Karpas-422 (cell line): Measurements from ENCODE around the gene PDZD8. TPM values are rescaled to one million over a fixed set of nuclear protein-coding genes. Genes with fewer than 3 reads are reported as not detected.
"Not testable (repeated sequence)": the region's sequence is repeated elsewhere in the genome, so short reads cannot be mapped to it uniquely, and the experiment has no call there.

Experiments used
- DNase-seq: peaks from one replicate; pipeline ENCODE4 v3.0.0-alpha.2; 2015
- H2AFZ ChIP-seq: fragments of 200-600 bp; sonication (generic); 2 replicates; pipeline ENCODE4 v1.6.1; 2014; ENCODE audit warnings: antibody characterized with exemption, low read length, mixed read lengths
- H3K27ac ChIP-seq: fragments of 200-600 bp; sonication (generic); 2 replicates; pipeline ENCODE4 v1.5.1; 2014; ENCODE audit warnings: mild to moderate bottlenecking, low read length, moderate library complexity
- H3K27me3 ChIP-seq: fragments of 200-600 bp; sonication (generic); 2 replicates; pipeline ENCODE4 v1.6.1; 2014; ENCODE audit warnings: low read length, mixed read lengths
- H3K36me3 ChIP-seq: fragments of 200-600 bp; sonication (generic); 2 replicates; pipeline ENCODE4 v1.6.1; 2014; ENCODE audit warnings: low read length, mixed read lengths; ENCODE audit not compliant: insufficient read depth
- H3K4me1 ChIP-seq: fragments of 200-600 bp; sonication (generic); 2 replicates; pipeline ENCODE4 v1.6.1; 2014; ENCODE audit warnings: mild to moderate bottlenecking, low read length, mixed read lengths
- H3K4me2 ChIP-seq: fragments of 200-600 bp; sonication (generic); 2 replicates; pipeline ENCODE4 v1.6.1; 2014; ENCODE audit warnings: low read length, low read depth, mild to moderate bottlenecking; ENCODE audit not compliant: poor library complexity, severe bottlenecking
- H3K4me3 ChIP-seq: fragments of 200-600 bp; sonication (generic); 2 replicates; pipeline ENCODE4 v1.5.1; 2014; ENCODE audit warnings: mild to moderate bottlenecking, antibody characterized with exemption, low read length, mixed read lengths
- H3K79me2 ChIP-seq: fragments of 200-600 bp; sonication (generic); 2 replicates; pipeline ENCODE4 v1.6.1; 2014; ENCODE audit warnings: mild to moderate bottlenecking, low read length, mixed read lengths
- H3K9ac ChIP-seq: fragments of 200-600 bp; sonication (generic); 2 replicates; pipeline ENCODE4 v1.6.0; 2014; ENCODE audit warnings: low read length
- H3K9me2 ChIP-seq: fragments of 200-600 bp; sonication (generic), shearing (Covaris generic); replicated peaks from 2 replicates; pipeline ENCODE4 v1.6.0; 2014; ENCODE audit warnings: mild to moderate bottlenecking, low read length, moderate library complexity; ENCODE audit not compliant: insufficient read depth
- H3K9me3 ChIP-seq: fragments of 300-700, 200-600 bp; sonication (generic); 2 replicates; pipeline ENCODE4 v1.6.1; 2014; ENCODE audit warnings: low read length, mixed read lengths
- H4K20me1 ChIP-seq: fragments of 200-600 bp; sonication (generic); 2 replicates; pipeline ENCODE4 v1.6.1; 2014; ENCODE audit warnings: mild to moderate bottlenecking, antibody characterized with exemption, low read length, low read depth; ENCODE audit not compliant: insufficient read depth
- total RNA-seq: library from RNA; depleted of rRNA; stranded (reverse); fragments of >200 nt; shearing (Covaris generic); gene quantifications from 2 replicates; pipeline ENCODE4 v1.2.3, GENCODE V29; 2014; ENCODE audit warnings: low replicate concordance

Gene PDZD8
- total RNA-seq, 1 experiment from 2014 or later, result 15.7 TPM

- no peaks in the 10 kb centered on the region for H3K36me3 ChIP-seq
- H3K79me2 ChIP-seq, result no peaks in the 10 kb centered on the region
- H3K4me1 ChIP-seq, result peaks cover 17% of the 10 kb centered on the region
- peaks cover 20% of the 10 kb centered on the region for H4K20me1 ChIP-seq
- H3K27ac ChIP-seq, result no peak overlapping the region
- H3K27me3 ChIP-seq, result no peaks in the 10 kb centered on the region
- no peak for DNase-seq
- no peaks in the 10 kb centered on the region for H3K9me2 ChIP-seq
- no peak overlapping the region for H3K4me2 ChIP-seq
- no peak overlapping the region for H3K4me3 ChIP-seq
- H2AFZ ChIP-seq, result no peak overlapping the region
- H3K9me3 ChIP-seq, result no peaks in the 10 kb centered on the region
- H3K9ac ChIP-seq, result no peak overlapping the region
Observed at GRCh38 chr10:117313641-117314040, 61.6 kb downstream of the PDZD8 start.

- DNase-seq, result no peak
- peaks cover 29% of the 10 kb centered on the region for H4K20me1 ChIP-seq
- peaks cover 24% of the 10 kb centered on the region for H3K4me1 ChIP-seq
- H2AFZ ChIP-seq, result no peak overlapping the region
- H3K9ac ChIP-seq, result no peak overlapping the region
- H3K4me3 ChIP-seq, result no peak overlapping the region
- no peaks in the 10 kb centered on the region for H3K36me3 ChIP-seq
- no peak overlapping the region for H3K4me2 ChIP-seq
- H3K9me3 ChIP-seq, result no peaks in the 10 kb centered on the region
- H3K27ac ChIP-seq, result no peak overlapping the region
- no peaks in the 10 kb centered on the region for H3K79me2 ChIP-seq
- H3K9me2 ChIP-seq, result no peaks in the 10 kb centered on the region
- H3K27me3 ChIP-seq, result no peaks in the 10 kb centered on the region
Observed at GRCh38 chr10:117312430-117312829, 62.8 kb downstream of the PDZD8 start.

GRCh38 chr10:117311261-117311660, 64.0 kb downstream of the PDZD8 start:
- no peak for DNase-seq
- no peaks in the 10 kb centered on the region for H3K9me2 ChIP-seq
- H3K4me2 ChIP-seq, result no peak overlapping the region
- H3K36me3 ChIP-seq, result no peaks in the 10 kb centered on the region
- no peaks in the 10 kb centered on the region for H3K27me3 ChIP-seq
- H3K4me1 ChIP-seq, result peaks cover 24% of the 10 kb centered on the region
- no peak overlapping the region for H2AFZ ChIP-seq
- H4K20me1 ChIP-seq, result peaks cover 26% of the 10 kb centered on the region
- no peak overlapping the region for H3K4me3 ChIP-seq
- H3K79me2 ChIP-seq, result no peaks in the 10 kb centered on the region
- H3K9ac ChIP-seq, result no peak overlapping the region
- H3K9me3 ChIP-seq, result no peaks in the 10 kb centered on the region
- H3K27ac ChIP-seq, result no peak overlapping the region

GRCh38 chr10:117306674-117307073, 68.6 kb downstream of the PDZD8 start:
- Histone ChIP-seq H3K4me3 (no peak overlapping the region), H3K9ac (no peak overlapping the region), H4K20me1 (peaks cover 20% of the 10 kb centered on the region), H3K27me3 (no peaks in the 10 kb centered on the region), H3K27ac (no peak overlapping the region), H3K9me3 (no peaks in the 10 kb centered on the region), H3K4me1 (peaks cover 24% of the 10 kb centered on the region), H3K9me2 (0 out of 2 replicates have a peak, but pooled peaks cover 4% of the 10 kb centered on the region), H3K79me2 (no peaks in the 10 kb centered on the region), H3K36me3 (no peaks in the 10 kb centered on the region; the same call in 1 of the 2 replicates), H2AFZ (no peak overlapping the region), H3K4me2 (no peak overlapping the region)
- DNase-seq, result no peak

GRCh38 chr10:117303451-117303850, 71.8 kb downstream of the PDZD8 start:
- H3K79me2 ChIP-seq, H3K9ac ChIP-seq, H3K36me3 ChIP-seq, DNase-seq, H3K9me3 ChIP-seq, H3K4me1 ChIP-seq, H3K9me2 ChIP-seq, H3K27me3 ChIP-seq, H2AFZ ChIP-seq, H3K27ac ChIP-seq, H3K4me2 ChIP-seq, H4K20me1 ChIP-seq, H3K4me3 ChIP-seq: not testable (repeated sequence)

- H3K4me3 ChIP-seq, result no peak overlapping the region
- no peak overlapping the region for H3K27ac ChIP-seq
Observed at GRCh38 chr10:117300671-117301070, 74.6 kb downstream of the PDZD8 start.

GRCh38 chr10:117299435-117299834, 75.8 kb downstream of the PDZD8 start:
- H3K9me3 ChIP-seq, result no peaks in the 10 kb centered on the region
- H3K4me2 ChIP-seq, result no peak overlapping the region
- DNase-seq, result no peak
- H3K9me2 ChIP-seq, result no peaks in the 10 kb centered on the region
- no peak overlapping the region for H2AFZ ChIP-seq
- H3K4me3 ChIP-seq, result no peak overlapping the region
- no peaks in the 10 kb centered on the region for H3K27me3 ChIP-seq
- peaks cover 4% of the 10 kb centered on the region; the same call in 1 of the 2 replicates for H3K4me1 ChIP-seq
- H3K27ac ChIP-seq, result no peak overlapping the region
- H4K20me1 ChIP-seq, result peaks cover 5% of the 10 kb centered on the region
- H3K79me2 ChIP-seq, result 0 out of 2 replicates have a peak, but pooled peaks cover 2% of the 10 kb centered on the region
- H3K36me3 ChIP-seq, result no peaks in the 10 kb centered on the region
- no peak overlapping the region for H3K9ac ChIP-seq

More at GRCh38 chr10:117300671-117301070, 74.6 kb downstream of the PDZD8 start:
- no peak overlapping the region for H3K9ac ChIP-seq
- peaks cover 5% of the 10 kb centered on the region; the same call in 1 of the 2 replicates for H4K20me1 ChIP-seq
- H3K9me2 ChIP-seq, result no peaks in the 10 kb centered on the region
- no peak overlapping the region for H3K4me2 ChIP-seq
- no peak for DNase-seq
- no peaks in the 10 kb centered on the region for H3K27me3 ChIP-seq
- H3K79me2 ChIP-seq, result 0 out of 2 replicates have a peak, but pooled peaks cover 2% of the 10 kb centered on the region
- peaks cover 4% of the 10 kb centered on the region; the same call in 1 of the 2 replicates for H3K4me1 ChIP-seq
- H3K36me3 ChIP-seq, result no peaks in the 10 kb centered on the region; the same call in 1 of the 2 replicates
- no peaks in the 10 kb centered on the region for H3K9me3 ChIP-seq
- H2AFZ ChIP-seq, result no peak overlapping the region

- DNase-seq, result no peak
- Histone ChIP-seq H3K9me3 (no peaks in the 10 kb centered on the region), H3K79me2 (0 out of 2 replicates have a peak, but pooled peaks cover 2% of the 10 kb centered on the region)
Observed at GRCh38 chr10:117298219-117298618, 77.0 kb downstream of the PDZD8 start.

More at GRCh38 chr10:117298219-117298618, 77.0 kb downstream of the PDZD8 start:
- Histone ChIP-seq H3K4me1 (peaks cover 4% of the 10 kb centered on the region; the same call in 1 of the 2 replicates), H3K36me3 (no peaks in the 10 kb centered on the region), H3K9ac (no peak overlapping the region), H3K27me3 (no peaks in the 10 kb centered on the region), H3K27ac (no peak overlapping the region), H2AFZ (no peak overlapping the region), H3K9me2 (no peaks in the 10 kb centered on the region), H4K20me1 (peaks cover 5% of the 10 kb centered on the region), H3K4me3 (no peak overlapping the region), H3K4me2 (no peak overlapping the region)
